HG02610 (cell line): ENCODE data around the gene PJVK.

Experiments used
- ATAC-seq: cut with Tn5 transposase; IDR thresholded peaks from one replicate; pipeline ENCODE4 v1.9.1; 2021; ENCODE audit warnings: mild to moderate bottlenecking, moderate library complexity; ENCODE audit not compliant: unreplicated experiment

Gene PJVK

DNA sequence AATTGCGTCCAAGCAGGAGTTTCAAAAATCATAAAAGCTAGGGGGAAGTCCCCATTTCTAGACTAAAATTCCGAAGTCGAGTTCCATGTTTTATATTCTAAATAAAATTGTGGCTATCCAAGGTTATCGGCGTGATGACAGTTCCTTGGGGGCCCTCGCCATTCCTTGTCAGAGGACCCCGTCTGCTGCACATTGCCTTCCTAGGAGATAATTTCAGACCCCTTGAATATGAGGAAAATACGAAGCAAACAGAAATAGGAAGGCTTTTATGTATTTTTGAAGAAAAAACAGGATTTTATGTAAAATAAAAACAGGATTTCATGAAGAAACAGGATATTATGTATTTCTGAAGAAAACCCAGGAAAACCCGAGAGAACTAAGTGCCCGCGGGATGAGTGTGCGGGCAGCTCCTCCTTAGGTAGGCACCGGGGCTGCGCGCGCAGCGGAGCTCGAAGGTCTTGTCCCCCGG is 28.6 kb downstream of the PJVK start:
- no peak for ATAC-seq

GRCh38 chr2:178480227-178481181 is 29.3 kb downstream of the PJVK start, which contains the start of gene PLEKHA3:
Gene PLEKHA3 (plus strand): TSS chr2:178480457. CDS start chr2:178480870, 413 bp downstream.
- peak; percentile 74 for ATAC-seq

- ATAC-seq: peak; percentile 27
Observed at GRCh38 chr2:178482437-178482836, 31.3 kb downstream of the PJVK start.

- no peak for ATAC-seq
Observed at GRCh38 chr2:178484245-178485041, 33.3 kb downstream of the PJVK start.

- no peak for ATAC-seq
Observed at GRCh38 chr2:178485356-178485755, 34.2 kb downstream of the PJVK start.

- no peak for ATAC-seq
Observed at GRCh38 chr2:178491612-178492011, 40.4 kb downstream of the PJVK start.

GRCh38 chr2:178496049-178496448 is 44.9 kb downstream of the PJVK start:
- no peak for ATAC-seq

- peak; percentile 45 for ATAC-seq
Observed at GRCh38 chr2:178498137-178498536, 47.0 kb downstream of the PJVK start.

GRCh38 chr2:178499640-178500039 is 48.5 kb downstream of the PJVK start:
- no peak for ATAC-seq

GRCh38 chr2:178502751-178503150 is 51.6 kb downstream of the PJVK start:
- no peak for ATAC-seq

GRCh38 chr2:178506101-178506500 is 54.9 kb downstream of the PJVK start:
- ATAC-seq: no peak

DNA sequence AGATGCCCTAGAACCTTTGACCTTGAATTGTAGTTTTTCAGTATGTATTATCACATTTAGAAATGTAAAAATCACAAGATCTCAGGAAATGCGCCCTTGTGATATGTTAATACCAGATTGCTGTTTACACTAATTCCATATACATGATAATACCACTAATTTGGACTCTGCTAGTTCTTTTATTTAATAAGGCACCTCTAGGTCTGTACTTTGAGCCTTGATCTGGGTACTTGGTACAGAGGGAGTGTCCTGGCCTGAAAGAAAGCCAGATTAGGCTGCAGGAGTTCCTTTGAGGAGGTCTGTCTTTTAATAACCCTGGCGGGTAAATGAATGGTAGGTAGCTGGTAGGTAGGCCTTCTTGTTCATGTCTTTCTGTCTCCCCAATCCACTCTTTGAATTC is 55.3 kb downstream of the PJVK start:
- no peak for ATAC-seq

DNA sequence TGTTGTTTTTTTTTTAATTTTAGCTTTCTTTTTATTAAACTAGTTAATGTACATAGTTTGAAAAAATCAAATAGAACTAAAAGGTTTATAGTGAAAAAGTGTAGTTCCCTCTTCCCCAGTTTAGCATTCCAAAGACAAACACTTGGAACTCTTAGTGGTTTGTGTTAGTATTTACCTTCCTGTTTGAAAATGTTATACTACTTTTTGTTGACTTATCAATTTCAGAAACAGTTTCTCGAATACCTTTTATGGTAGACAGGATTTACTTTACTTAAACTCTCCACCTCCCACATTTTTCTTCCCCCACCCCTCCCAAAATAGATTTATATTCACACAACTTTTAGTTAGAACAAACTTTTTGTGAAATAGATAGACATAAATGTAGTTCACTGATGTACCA is 55.8 kb downstream of the PJVK start:
- no peak for ATAC-seq

GRCh38 chr2:178508646-178509045 is 57.5 kb downstream of the PJVK start:
- ATAC-seq: no peak

GRCh38 chr2:178510384-178510783 is 59.2 kb downstream of the PJVK start:
- no peak for ATAC-seq
